ENCODE measurements around the gene LANCL2. TPM values are rescaled to one million over a fixed set of nuclear protein-coding genes. Genes with fewer than 3 reads are reported as not detected.

The LANCL2 gene
- total and polyA plus RNA-seq, 2 of the 4 experiments (the other 2 are of a cell fraction), result 11.7 to 17.9 TPM

- no peak for TF ChIP-seq ELK1 (IDR thresholded peaks at IDR 0.05; ENCODE audit: borderline replicate concordance, low read depth, low read length)
These were observed 731 bp downstream of the LANCL2 start (continued) for GRCh38 chr7:55365675-55366460.

- POLR2A ChIA-PET (ENCODE audit: unreplicated experiment), result no interaction called here
These were observed 1.4 kb downstream of the LANCL2 start for GRCh38 chr7:55366461-55367070.

More at GRCh38 chr7:55366461-55367070, 1.4 kb downstream of the LANCL2 start:
- BruUV-seq (replicated peaks), result TSS peak; percentile 37
- Histone ChIP-seq H4K8ac (ENCODE audit: low read depth in 2 of 2, low read length in 2 of 2) (peak overlapping the region; percentile 87 to 98), H4K91ac (ENCODE audit: insufficient read depth, low read depth, low read length) (peak overlapping the region; percentile 68), H4K20me1 (ENCODE audit: insufficient read depth, low read length) (no peaks in the 10 kb centered on the region), H3K9ac (ENCODE audit: low read depth, low read length) (peak overlapping the region; percentile 89), H3K14ac (replicated peaks; ENCODE audit: low read depth, low read length) (peak overlapping the region; percentile 92), H3K27me3 (ENCODE audit: control insufficient read depth, insufficient read depth, low read length) (no peaks in the 10 kb centered on the region), H3K18ac (ENCODE audit: low read depth, low read length) (peak overlapping the region; percentile 61), H2AK9ac (replicated peaks; ENCODE audit: low read depth, low read length, poor library complexity) (peak overlapping the region; percentile 68), H3K79me1 (ENCODE audit: low read depth in 1 of 2, low read length in 2 of 2) (peaks cover 14 to 39% of the 10 kb centered on the region in 2 experiments), H3K4me3 (ENCODE audit: insufficient read depth, low read depth, low read length) (peak overlapping the region; percentile 91), H3K9me1 (ENCODE audit: insufficient read depth, low read length) (peaks cover 11% of the 10 kb centered on the region), H2BK120ac (ENCODE audit: low read depth, low read length) (peak overlapping the region; percentile 68), H3K23ac (ENCODE audit: low read depth, low read length) (peak overlapping the region; percentile 77), H3K27ac (ENCODE audit: insufficient read depth, low read length) (peak overlapping the region; percentile 62), H2AFZ (replicated peaks; ENCODE audit: low read length, poor library complexity) (peak overlapping the region; percentile 95), H3K4me2 (ENCODE audit: low read depth, low read length) (peak overlapping the region; percentile 99), H2BK15ac (ENCODE audit: low read depth, low read length) (no peak overlapping the region), H2AK5ac (ENCODE audit: low read depth, low read length) (peak overlapping the region; percentile 68; the same call in 1 of the 2 replicates), H3K36me3 (ENCODE audit: control insufficient read depth, insufficient read depth, low read length) (no peaks in the 10 kb centered on the region), H3K56ac (ENCODE audit: extremely low read depth, insufficient read depth, low read length) (peak overlapping the region; percentile 89), H3K9me3 (ENCODE audit: control insufficient read depth, insufficient read depth, low read length) (no peaks in the 10 kb centered on the region), H3K4ac (ENCODE audit: low read depth, low read length) (peak overlapping the region; percentile 88), H2BK5ac (ENCODE audit: low read depth, low read length, poor library complexity, severe bottlenecking) (peak overlapping the region; percentile 75), H2BK20ac (ENCODE audit: low read depth, low read length) (no peak overlapping the region), H3K4me1 (ENCODE audit: control insufficient read depth, insufficient read depth, low read length) (peaks cover 7% of the 10 kb centered on the region), H4K5ac (ENCODE audit: low read depth, low read length) (peak overlapping the region; percentile 95)
- dilution Hi-C loops (cut with HindIII; ENCODE audit: low sequenced_read_pairs, unreplicated experiment), result no loop called here
- intact Hi-C loops (cut with micrococcal nuclease), result loop anchor here (1.0 to 5.0 kb wide), 4 partner anchors 46 to 205 kb away; no protein-coding TSS in a partner anchor
- ATAC-seq (ENCODE audit: low read depth) (peak; percentile 8), DNase-seq (no peak)
- in situ Hi-C loops (cut with MboI; ENCODE audit: low sequenced_read_pairs), result no loop called here
- no peak for TF ChIP-seq FOS (IDR thresholded peaks at IDR 0.05; ENCODE audit: low read depth, low read length)
- TF ChIP-seq MAFK (IDR thresholded peaks at IDR 0.05; ENCODE audit: low read depth, low read length), result no peak
- TF ChIP-seq SMC3 (IDR thresholded peaks at IDR 0.05; ENCODE audit: low read depth, low read length), result no peak
- 3% methylated on average over 20 of the region's 32 CpGs; no CpG with 5 or more reads in 1 of the 2 experiments for whole genome bisulfite sequencing, 2 experiments (ENCODE audit: extremely low coverage in 2 of 2, insufficient read length in 1 of 2)
- CTCF ChIA-PET, result interaction anchor here (0.6 to 1.5 kb wide), 4 partner anchors 8 to 49 kb away, joined by 3 to 6 read pairs (median 3); no protein-coding TSS in a partner anchor

Data from IMR-90 (cell line).